ENCODE data around the gene ZNF500. TPM values are rescaled to one million over a fixed set of nuclear protein-coding genes. Genes with fewer than 3 reads are reported as not detected.
A peak's percentile ranks its signal among the peaks of the same experiment; 100 is the strongest.

ZNF500 gene
- total RNA-seq, 1 donor from 2014 or later = 23.6 TPM

DNA sequence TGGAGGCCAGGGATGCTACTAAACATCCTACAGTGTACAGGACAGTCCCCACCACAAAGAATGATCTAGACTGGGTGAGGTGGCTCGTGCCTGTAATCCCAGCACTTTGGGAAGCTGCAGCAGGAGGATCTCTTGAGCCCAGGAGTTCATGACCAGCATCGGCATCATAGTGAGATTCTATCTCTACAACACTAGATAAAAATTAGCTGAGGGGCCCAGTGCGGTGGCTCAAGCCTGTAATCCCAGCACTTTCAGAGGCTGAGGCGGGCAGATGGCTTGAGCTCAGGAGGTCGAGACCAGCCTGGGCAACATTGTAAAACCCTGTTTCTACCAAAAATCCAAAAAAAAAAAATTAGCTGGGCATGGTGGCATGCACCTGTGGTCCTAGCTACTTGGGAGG, 5.4 kb upstream of the ZNF500 start:
- DNase-seq = no peak

DNA sequence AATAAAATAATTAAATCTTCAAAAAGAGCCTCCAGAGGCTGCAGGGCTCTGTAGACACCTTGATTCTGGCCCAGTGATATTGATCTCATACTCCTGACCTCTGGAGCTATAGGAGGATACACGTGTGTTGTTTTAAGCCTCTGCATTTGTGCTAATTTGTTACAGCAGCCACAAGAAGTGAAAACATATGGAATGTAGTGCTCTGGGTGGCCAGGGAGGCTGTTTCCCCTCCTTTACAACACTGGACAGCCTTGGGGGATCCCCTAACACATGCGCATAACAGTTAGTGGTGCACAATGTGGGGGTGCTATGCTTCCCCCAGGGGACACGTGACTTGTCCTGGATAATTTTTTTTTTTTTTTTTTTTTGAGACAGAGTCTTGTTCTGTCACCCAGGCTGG, 4.7 kb upstream of the ZNF500 start:
- no peak for DNase-seq

DNA sequence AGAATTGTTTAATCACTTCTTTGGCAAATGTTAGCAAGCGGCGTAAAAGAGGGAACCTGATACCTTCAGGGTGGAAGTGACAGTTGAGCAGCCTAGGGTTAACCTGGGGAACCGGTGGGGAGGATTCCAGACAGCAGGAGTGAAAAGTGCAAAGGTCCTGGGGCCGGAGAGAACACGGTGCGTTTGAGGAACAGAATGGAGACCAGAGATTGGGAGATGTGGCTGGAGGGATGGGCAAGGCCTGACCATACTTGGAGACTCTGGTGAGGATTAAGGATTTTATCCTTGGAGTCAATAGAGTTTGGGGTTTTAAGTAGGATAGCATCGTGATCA, 2.3 kb upstream of the ZNF500 start:
- DNase-seq = no peak

DNA sequence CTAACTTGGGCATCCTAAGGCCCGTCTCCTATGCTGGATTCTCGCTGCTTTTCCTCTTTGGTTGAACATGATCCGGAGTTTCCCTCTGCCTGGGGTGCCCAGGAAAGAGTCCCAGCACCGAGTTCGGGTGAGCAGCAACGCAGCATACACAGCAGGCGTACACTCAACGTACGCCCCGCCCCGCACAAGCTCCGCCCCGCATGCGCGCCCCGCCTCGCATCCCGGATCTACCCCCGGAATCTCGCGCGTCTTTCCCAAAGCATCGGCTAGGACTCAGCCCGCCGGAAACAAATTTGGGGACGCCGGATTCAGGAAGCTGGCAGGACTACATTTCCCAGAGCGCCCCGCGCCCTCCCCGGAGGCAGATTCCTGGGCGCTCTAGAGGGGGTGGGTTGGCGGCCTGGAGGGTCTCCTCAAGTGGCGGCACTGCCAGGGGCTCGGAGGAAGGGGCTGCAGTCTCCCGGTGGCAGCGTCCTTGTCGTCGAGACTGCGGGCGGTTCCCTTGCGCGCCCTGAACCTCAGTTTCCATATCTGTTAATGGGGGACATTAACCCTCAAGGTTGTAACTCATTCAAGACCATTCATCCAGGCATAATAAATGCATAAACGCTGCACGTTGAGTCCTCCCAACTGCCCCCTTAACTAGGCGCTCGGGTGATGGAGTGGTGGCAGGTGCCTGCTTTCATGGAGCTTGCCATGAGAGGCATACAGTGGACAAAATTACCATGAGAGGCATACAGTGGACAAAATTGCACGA, 1.8 kb upstream of the ZNF500 start:
- DNase-seq = peak; percentile 99

DNA sequence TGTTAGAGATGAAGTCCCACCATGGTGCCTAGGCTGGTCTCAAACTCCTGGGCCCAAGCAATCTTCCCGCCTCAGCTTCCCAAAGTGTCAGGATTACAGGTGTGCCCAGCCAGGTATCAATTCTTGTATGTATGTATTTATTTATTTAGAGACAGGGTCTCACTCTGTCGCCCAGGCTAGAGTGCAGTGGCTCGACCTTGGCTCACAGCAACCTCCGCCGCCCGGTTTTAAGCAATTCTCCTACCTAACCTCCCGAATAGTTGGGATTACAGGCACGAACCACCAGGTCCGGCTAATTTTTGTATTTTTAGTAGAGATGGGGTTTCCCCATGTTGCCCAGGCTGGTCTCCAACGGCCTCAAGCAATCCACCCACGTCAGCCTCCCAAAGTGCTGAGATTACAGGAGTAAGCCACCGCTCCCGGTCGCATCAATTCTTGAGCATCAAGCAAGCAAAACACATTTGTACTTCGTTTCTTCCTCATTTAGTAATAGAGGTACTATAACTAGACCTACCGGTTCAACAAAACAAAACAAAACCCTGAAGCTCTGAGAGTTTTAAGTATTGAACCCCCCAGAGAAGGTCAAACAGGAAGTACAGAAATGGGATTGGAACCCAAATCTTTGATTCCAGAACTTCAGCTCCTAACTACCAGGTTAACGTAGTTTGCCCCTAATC, 1.0 kb upstream of the ZNF500 start:
- no peak for DNase-seq

DNA sequence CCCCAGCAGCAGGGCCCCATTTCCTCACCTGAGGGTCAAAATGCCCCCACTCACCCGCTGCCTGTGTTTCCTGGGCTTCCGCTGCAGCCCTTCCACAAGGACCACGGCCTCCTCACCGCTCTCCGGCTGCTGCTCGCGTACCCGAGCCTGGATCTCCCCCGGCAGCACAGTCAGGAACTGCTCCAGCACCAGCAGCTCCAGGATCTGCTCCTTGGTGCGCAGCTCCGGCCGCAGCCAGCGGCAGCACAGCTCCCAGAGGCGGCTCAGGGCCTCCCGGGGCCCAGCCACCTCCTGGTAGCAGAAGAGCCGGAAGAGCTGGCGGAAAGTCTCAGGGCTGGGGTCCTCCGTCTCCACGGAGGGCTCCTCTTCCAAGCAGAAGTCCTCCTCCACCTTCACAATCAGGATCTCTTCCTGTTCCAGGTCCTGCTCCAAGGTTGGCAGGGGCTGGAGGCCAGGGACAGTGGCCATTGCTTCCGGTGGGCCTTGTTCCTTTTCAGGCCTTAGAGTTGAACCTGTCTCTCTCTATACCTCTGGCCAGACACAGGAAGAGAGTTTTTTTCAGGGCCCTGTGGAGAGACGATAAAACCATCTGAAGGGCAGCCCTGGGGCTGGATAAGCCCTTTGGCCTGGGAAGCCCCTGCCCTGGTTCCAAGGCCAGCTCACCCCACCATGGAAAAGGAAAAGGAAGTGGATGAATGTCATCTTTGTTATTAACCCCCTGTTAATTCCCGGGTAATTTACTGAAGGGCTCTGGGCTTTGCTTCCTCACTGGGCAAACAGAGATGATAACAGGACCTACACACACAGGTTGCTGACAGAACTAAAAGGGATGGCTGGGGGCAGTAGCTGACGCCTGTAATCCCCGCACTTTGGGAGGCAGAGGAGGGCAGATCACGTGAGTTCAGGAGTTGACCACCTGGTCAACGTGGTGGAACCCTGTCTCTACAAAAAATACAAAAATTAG, 1.2 kb downstream of the ZNF500 start:
- DNase-seq = no peak

DNA sequence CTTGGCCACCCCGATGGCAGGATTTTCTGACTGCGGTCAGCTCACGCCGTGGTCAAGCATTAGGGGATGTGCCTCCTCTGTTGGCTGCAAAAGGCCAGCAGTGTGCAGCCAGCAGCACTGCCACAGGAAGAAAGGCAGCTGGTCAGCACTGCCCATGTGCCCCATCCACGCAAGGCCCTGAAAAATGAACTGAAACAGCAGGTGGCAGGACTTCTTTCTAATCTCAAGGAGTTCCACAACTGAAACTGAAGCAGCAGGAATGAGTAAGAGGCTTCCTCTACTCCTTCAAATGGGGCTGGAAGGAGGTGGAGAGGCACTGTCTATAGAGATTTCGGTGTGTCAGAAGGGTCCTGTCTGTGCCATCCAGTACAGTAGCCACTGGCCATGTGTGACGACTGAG, 3.2 kb downstream of the ZNF500 start:
- DNase-seq = no peak

DNA sequence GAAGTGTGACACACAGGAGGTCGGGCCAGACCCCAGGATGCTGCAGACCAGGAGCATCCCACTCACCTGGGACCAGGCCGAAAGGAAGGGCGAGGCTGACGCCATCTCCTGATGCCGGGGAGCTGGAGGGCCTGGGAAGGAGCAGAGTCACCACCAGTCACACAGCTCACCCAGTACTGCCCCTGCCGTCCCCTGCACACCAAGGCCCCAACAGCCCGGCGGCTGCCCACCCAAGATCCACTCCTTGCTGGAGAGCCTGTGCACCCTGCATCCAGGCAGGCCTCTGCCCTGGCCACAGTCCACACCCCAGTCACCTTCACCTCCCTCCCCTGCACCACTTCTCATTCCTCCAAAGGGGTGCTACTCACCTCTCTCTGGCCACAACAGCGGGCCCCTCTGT, 4.8 kb downstream of the ZNF500 start:
- no peak for DNase-seq

DNA sequence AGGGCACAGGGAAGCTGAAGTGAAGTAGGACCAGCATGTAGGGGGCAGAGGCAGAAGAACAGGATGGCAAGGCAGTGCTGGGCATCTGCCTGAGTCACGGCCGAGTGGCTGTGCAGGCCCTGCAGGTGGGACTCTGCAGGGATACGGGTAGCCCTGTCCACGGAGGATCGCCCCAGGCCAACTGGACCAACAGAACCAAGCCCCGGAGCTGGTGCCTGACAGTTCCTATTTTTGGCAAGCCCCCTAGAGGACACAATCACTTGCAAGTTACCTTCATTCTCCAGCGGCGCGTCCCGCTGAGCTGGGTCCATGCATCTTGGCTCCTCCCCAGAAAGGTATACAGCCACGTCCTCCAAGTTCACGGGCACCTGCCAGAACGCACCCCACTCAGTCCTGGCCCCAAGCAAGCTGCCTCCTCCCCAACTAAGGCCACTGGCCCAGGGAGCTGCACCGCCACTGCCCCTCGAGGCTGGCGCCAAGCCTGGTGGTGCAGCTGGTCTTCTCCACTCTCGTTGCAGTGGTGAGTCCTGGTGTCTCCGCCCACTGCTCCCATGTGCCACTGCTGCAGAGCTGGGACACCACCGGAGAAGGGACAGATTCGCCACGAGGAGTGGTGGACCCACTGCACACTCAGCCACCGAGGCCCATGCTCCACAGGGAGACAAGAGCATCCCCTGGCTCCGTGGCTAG, 6.6 kb downstream of the ZNF500 start:
- DNase-seq = no peak

DNA sequence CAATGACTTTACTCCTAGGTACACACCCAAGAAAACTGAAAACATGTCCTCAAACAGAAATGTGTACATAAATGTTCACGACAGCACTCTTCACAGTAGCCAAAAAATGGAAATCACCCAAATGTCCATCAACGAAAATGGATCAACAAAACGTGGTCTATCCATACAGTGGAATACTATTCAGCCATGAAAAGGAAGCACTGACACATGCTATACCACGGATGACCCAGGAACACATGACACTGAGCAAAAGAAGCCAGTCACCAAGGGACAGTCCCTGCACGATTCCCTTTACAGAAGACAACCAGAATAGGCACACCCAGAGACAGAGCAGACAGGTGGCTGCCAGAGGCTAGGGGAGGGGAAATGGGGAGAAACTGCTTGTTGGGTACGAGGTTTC, 11.3 kb downstream of the ZNF500 start:
- no peak for DNase-seq

DNA sequence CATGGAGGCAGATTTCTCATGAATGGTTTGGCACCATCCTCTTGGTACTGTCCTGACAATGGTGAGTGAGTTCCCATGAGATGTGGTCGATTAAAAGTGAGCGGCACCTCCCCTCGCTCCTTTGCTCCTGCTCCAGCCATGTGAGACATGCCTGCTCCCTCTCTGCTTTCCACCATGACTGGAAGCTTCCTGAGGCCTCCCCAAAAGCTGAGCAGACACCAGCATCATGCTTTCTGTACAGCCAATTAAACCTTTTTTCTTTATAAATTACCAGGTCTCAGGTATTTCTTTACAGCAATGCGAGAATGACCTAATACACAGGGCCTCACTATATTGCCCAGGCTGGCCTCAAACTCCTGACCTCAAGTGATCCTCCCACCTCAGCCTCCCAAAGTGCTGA, 12.1 kb downstream of the ZNF500 start:
- DNase-seq = no peak

DNA sequence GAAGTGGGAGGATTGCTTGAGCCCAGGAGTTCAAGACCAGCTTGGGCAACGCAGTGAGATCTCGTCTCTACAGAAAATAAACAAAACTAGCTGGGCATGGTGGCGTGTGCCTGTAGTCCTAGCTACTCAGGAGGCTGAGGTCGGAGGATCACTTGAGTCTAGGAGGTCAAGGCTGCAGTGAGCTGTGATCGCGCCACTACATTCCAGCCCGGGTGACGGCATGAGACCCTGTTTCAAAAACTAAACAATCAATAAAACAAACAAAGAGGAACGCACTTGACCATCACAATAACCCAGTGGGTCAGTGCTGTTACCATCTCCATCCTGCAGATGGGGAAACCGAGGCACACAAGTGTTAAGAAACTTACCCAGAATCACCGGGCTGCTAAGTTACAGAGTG, 13.7 kb downstream of the ZNF500 start:
- DNase-seq = no peak

DNA sequence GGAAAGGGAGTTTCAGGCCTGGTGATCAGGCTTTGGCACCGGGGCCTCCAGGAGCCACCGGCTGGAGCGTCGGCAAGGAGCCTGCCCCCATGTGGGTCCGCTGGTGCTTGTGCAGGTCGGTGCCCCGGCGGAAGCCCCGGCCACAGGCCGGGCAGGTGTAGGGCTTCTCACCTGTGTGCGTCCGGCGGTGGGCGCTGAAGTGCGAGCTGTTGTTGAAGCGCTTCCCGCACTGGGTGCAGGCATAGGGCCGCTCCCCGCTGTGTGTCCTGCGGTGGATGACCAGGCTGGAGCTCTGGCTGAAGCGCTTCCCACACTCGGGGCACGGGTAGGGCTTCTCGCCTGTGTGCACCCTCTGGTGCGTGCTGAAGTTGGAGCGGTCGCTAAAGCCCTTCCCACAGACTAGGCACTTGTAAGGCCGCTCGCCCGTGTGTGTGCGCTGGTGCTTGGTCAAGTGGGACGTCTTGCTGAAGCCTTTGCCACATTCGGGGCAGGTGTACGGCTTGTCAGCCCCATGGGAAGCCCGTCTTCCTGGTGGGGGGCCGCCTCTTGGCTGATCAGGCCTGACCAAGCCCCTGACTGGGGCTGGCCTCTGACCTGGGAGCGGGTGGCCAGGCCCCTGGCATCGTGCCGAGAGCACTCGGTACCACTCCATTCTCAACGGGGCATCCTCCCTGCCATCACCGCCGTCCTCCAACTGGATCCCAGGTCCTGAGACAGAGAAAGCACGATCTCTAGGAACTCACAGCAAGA, 14.4 kb downstream of the ZNF500 start:
- no peak for DNase-seq

DNA sequence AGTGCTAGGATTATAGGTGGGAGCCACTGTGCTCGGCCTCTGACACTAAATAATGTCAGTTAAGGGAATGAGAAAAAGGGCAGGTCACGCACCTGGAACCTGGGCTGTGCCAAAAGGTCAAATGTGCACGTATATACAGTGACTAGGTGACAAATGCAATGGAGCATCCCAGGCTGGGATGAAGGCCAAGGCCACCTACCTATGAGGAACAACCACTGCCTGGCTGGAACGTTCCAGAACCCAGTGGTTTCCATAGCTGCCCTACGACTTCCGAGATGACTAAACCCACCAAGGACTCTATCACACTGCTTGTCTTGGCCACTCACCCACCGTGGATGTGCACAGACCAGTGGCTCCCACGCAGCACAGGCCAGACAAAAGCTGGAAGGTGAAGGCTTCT, 16.1 kb downstream of the ZNF500 start:
- no peak for DNase-seq

DNA sequence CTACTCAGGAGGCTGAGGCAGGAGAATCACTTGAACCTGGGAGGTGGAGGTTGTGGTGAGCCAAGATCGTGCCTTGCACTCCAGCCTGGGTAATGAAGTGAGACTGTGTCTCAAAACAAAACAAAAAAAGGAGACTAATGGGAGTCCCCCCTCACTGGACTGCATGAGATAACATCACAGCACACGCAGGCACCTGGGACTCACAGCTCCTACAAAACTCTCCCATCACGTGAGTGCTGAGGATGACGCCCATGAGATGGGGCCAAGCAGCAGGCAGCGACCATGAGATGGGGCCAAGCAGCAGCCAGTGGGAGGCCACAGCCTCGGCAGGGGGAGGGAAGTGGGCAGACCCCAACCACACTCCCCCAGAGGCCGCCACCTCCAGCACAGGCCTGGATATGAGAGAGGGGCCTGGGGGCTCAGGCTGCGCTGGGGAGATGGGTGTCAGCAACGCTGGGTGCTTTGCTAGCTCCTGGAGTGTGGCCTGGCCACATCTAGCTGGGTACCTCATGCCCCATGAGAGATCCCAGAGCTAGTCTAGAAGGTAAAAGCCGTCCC, 17.2 kb downstream of the ZNF500 start:
- no peak for DNase-seq

DNA sequence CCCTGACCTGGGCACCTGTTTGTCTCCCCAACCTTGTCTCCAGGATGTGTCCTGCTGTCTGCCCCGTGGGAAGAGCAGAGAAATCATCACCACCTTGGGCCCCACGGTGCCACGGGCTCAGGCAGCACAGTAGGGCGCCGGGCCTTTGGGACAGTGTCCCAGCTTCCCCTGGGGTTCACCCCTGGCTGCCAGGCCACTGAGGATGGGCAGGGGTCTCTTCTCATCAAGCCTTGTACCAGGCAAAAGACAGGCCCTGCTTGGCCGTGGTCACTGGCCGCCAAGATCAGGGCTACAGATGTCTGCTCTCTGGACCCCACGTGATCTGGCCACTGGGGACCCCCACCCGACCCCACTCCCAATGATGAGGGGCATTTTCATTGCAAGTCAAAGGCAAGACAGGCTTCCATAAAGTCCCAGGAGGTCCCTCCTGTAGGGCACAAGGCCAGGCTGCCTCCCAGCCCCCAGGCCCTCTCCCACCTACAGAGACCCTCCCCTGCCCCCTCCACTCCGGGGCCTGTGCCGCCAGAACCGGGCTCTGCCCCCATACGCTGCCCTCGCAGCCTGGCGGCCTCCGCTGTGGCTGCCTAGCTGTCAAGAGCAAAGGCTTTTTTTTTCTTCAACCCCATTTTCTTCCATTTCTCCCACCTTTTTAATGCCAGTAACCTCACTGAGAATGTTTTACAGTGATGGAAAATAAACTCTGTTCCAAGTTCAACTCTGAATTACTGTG, 18.1 kb downstream of the ZNF500 start:
- DNase-seq = no peak

DNA sequence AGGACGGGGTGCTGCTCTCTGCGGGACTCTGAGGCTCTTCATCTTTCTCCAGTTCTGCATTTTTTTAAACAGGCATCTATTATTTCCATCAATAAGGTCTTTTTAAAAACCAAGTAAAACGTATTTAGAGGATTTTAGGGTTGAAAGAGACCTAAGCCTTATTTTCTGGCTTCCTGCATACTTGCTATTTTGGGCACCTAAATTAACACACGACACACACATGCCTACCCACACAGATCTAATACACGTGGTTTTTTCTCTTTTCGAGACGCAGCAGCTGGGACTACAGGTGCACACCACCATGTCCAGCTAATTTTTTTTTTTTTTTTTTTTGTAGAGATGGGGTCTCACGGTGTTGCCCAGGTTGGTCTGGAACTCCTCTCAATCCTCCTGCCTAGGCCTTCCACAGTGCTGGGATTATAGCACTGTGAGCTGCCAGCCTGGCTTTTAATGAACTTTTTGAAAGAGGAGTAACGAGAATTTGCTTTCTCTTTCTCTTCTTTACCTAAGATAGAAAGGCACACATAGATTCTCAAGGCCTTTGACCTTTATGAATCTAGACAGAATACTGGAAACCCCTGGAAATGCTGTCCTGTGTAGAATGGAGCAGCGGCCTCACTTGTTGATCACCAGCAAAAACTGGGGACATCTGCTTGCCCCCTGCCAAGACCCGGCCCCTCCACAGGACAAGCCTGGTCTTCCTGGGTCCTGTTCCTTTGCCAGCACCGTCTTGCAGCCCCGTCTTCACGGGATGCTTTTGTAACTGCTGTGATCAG, 18.9 kb downstream of the ZNF500 start:
- DNase-seq = no peak

DNA sequence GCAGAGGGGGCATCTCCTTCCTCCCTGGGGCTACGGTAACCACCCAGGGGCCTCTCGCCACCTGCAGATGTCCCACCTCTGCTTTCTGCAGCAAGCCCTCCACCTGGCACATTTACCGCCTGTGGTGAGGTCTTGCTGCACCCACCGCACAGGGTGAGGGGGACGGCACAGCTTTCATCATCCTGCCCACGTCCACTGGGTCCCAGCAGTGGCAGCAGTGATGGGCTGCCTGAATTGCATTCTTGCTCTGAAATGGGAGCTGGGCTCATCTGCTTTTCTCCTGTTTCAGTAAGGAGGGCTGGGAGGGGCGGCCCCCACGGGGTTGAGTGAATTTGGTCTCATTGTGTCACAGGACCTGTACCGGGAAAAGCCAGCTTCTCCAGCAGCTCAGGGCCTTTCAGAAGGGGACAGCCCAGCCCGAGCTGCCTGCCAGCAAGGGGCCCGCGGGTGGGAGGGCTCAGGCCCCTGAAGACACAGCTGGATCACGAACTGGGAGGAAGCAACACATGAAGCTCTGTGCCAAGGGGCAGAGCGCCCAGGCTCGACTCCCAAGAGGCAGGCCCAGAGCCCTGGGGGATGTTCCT, 19.9 kb downstream of the ZNF500 start:
- peak; percentile 52 for DNase-seq

DNA sequence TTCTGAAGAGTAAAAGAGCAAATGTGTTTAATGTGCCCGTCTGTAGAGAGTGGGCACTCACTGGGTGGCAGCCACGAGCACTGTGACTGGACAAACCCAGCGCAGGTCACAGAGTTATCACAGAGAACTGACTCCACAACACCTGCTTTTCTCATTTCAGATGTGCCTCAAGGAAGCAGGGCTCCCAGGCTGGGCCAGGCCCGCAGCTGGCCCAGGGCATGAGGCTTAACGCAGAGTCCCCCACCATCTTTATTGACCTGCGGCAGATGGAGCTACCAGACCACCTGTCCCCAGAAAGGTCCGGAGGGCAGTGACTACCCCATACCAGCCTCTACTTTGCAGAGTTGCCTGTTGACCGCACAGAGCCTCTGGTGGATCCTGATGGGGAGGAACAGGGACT, 20.7 kb downstream of the ZNF500 start:
- DNase-seq = no peak

DNA sequence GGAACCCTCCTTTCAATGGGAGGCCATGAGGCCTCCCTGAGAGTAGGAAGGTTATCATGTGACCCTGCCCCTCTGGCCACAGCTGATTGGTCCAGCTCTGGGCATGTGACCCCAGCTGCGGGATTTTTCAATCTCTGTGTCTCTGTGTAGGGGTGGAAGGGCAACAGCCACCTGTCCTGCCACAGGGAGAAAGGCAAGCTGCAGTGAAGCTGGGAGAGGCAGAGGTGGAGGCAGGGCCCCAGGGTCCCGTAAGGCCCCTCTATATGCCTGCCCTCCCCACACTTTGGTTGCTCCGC, 21.7 kb downstream of the ZNF500 start:
- no peak for DNase-seq
